Loucy (cell line): Measurements from ENCODE around the gene IL36B.

Experiments used
- CTCF ChIP-seq: fragments of 200-600 bp; sonication (generic); conservative IDR thresholded peaks from 2 replicates; pipeline ENCODE4 v1.5.1; 2014; ENCODE audit warnings: mild to moderate bottlenecking, antibody characterized with exemption, low read length
- EZH2phosphoT487 ChIP-seq: fragments of 200-600 bp; IDR thresholded peaks from 2 replicates; pipeline ENCODE4 v1.6.1; 2018; ENCODE audit warnings: antibody characterized with exemption, mild to moderate bottlenecking, moderate library complexity, borderline replicate concordance

DNA sequence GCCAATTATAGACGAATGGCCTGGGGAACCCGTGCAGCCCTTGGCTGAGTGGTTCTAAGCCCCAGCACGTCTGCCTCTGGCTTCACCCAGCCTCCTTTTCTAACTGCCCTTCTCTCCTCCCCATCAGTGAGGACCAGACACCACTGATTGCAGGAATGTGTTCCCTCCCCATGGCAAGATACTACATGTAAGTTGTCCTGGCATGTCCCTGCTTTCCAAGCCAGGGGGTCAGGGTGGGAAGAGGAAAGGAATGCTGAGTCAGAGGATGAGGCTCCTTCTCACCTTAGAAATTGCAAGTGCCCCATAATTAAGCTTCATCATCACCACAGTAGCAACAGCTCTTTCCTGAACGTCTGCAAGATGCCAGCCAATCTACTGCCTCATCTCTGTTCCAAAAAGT is 19.9 kb upstream of the IL36B start:
- TF ChIP-seq CTCF (no peak), EZH2phosphoT487 (no peak)
